Left hindlimb (tissue), 1 donor: ENCODE results near the gene LRRC1.
"Not testable (repeated sequence)": the region's sequence is repeated elsewhere in the genome, so short reads cannot be mapped to it uniquely, and the experiment has no call there.

ENCODE experiments used
- DNase-seq: peaks from one replicate; pipeline ENCODE4 v3.0.0-alpha.2; 2018

The LRRC1 gene

GRCh38 chr6:53793318-53794136, 1.3 kb upstream of the LRRC1 start:
- peak; percentile 87 for DNase-seq

DNA sequence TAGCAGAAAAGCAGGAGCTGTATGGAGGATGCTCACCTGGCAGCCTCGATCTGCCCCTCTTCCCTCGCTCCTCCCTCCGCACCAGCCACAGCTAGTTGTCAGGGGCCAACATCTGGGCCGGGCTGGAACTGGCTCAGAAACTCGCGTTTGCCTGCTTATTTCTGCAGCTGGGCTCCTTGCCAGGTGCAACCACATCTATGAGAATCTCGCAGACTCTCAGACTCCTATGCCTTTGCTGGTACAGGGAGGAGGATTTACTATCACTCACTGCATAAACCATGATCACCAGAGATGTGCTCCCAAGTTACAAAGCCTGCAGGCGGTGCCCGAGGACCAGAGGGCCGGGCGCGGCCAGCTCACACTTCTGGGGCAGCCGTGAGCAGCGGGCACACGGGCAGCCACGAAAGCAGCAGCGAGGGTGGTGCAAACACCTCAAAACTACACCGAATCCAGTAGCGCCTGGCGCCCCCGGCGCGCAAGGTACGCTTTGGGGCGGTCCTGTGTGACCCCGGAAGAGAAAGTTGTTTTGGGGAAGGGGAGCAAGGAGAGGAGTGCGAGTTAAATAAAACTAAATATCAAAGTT, 577 bp upstream of the LRRC1 start:
- peak; percentile 83 for DNase-seq

DNA sequence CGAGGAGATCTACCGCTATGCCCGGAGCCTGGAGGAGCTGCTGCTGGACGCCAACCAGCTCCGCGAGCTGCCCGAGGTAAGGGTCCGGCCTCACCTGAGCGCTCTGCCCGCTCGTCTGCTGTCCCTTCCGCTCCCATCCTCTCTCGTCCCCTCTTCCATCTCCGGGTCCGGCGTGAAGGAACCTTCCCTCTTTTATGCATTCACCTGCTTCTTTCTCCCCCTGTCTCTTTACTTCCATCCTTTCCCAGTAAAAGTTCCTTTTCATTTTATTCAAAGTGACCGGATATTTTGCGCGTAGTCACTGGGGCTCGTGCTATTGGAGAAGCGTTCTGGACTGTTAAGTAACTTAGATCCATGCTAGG, 516 bp downstream of the LRRC1 start:
- no peak for DNase-seq

DNA sequence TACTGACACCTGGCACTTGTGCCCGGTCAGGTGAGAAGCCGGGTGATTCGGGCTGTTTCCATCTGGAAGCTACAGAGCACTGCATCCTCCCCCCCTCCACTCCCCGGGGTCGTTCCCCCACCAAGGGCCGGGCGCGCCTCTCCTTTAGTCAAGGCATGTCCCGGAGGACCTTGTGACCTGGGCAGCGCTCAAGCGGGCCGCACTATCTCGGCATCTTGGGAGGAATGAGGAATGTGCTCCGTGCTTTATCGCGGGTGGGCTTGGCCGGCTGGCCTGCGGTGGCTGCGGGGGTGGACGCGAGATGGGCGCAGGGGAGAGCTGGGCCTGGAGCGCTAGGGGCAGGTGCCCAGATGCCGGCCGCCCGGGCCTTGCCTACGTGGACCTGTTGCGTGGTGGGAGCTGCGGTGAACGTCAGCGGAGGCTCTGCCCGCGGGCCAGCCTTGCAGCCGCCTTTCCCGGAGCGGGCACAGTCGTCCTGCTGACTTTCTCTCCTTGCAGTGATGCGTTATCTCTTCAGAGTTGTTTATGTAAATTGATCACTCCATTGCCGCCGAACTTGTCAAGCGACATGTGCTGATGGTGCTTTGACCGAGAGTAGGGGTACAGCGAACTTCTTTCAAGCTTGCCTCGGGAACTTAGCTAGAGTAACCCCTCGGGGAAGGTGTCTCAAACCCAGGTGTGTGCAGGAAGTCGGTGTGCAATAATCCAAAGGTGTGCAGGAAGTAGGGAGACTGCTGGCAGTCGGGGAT, 1.1 kb downstream of the LRRC1 start:
- peak; percentile 51 for DNase-seq

GRCh38 chr6:53796451-53796780, 1.6 kb downstream of the LRRC1 start:
- DNase-seq = no peak

- DNase-seq = no peak
Measured at GRCh38 chr6:53796791-53797190, 2.0 kb downstream of the LRRC1 start.

GRCh38 chr6:53797304-53797703, 2.5 kb downstream of the LRRC1 start:
- no peak for DNase-seq

GRCh38 chr6:53799340-53799739, 4.5 kb downstream of the LRRC1 start:
- DNase-seq = no peak

DNA sequence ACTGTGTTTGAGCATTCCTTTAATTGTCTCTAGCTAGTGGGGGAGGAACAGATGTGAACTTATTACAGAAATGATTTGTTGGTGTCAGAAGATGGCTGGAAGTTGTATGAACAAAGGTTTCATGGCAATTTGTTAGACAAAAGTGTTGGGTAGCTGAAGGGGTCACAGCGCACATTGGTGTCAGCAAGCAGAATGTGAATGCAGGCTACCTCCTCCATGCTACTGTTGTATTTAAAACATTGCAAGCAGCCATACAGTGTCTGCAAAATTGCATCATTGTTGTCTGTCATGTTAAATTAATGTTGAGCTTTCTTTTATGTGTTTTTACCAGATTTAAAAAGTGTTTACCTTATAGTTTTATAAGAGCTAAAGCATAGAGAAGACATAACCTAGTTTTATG, 6.2 kb downstream of the LRRC1 start:
- DNase-seq = no peak

GRCh38 chr6:53802582-53802981, 7.8 kb downstream of the LRRC1 start:
- no peak for DNase-seq

GRCh38 chr6:53803081-53803860, 8.5 kb downstream of the LRRC1 start:
- DNase-seq = no peak

DNA sequence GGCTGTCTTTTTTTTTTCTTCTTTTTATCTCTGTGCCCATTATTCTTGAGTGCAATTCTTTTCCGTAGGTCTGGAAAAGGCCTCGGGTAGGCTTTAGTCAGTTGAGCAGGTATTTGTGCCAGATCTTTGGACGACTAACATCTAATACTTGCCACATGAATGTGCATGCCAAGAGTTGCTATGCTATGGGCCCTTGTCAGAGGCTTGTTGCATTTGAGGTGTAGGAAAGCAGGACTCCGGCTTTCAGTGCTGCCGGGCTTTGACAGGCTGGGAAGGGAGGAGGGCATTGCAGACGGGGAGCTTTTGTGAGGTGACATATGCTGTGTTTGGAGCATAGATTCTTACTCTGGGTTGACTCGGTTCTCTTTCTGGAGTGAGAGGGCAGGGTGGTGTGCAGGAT, 10.2 kb downstream of the LRRC1 start:
- no peak for DNase-seq

DNA sequence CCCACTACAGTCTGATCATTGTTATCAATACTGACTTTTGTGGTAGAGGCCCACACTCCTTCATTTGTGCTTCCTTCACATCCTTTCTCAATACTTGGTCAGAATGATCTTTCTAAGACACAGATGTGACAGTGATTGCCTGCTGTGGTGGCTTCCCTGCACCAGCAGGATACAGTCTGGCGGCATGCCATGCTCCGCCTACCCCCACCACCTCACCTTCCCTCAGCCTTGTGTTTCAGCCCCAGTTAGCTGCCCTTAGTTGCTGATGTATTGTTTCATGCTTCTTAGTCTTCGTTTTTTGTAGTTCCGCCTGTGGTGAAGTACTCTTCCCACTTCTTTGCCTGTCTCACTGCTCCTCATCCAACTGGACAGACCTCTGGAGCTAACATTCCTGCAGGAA, 10.9 kb downstream of the LRRC1 start:
- DNase-seq = no peak

- DNase-seq = not testable (repeated sequence)
Measured at GRCh38 chr6:53807606-53808005, 12.8 kb downstream of the LRRC1 start.

- DNase-seq = no peak
Measured at GRCh38 chr6:53808302-53808881, 13.6 kb downstream of the LRRC1 start.

- DNase-seq = no peak
Measured at GRCh38 chr6:53809691-53810090, 14.9 kb downstream of the LRRC1 start.

DNA sequence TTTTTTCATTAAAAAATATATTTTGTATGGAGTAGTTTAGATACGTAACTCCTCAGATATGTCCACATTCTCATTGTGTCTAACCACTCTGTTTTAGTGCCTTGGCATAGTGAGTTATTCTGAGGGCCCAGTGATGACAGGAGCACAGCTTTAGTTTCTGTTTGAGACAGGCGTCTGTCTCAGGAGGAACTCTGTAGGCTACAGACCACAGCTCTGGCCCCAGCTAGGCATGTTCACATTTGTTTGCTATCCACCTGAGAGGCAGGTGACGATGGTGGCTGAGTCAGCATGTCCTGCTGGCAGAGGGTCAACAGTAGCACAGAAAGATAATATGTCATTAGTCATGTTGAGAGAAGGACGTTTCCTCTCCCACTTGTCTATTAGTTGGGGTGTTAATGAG, 16.3 kb downstream of the LRRC1 start:
- DNase-seq = no peak

- no peak for DNase-seq
Measured at GRCh38 chr6:53811746-53812145, 16.9 kb downstream of the LRRC1 start.

GRCh38 chr6:53813096-53813495, 18.3 kb downstream of the LRRC1 start:
- DNase-seq = no peak

DNA sequence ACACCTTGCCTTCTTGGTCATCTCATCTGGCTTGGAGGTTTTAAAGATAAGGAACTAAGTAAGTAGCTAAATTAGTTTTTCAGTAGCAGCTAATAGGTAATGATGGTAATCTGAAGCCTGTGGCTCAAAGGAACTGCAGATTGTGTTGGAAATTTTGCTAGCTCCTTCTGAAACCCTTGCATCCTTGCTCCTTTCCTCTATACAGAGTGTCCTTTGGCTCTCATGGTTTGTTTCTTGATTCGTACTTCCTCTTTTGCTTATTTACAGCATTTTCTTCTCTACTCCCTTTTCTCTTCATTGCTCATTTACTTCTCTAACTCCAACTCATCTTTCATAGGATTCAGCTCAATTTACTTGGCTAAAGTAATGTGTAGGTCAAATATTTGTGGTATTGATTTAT, 19.0 kb downstream of the LRRC1 start:
- no peak for DNase-seq

DNA sequence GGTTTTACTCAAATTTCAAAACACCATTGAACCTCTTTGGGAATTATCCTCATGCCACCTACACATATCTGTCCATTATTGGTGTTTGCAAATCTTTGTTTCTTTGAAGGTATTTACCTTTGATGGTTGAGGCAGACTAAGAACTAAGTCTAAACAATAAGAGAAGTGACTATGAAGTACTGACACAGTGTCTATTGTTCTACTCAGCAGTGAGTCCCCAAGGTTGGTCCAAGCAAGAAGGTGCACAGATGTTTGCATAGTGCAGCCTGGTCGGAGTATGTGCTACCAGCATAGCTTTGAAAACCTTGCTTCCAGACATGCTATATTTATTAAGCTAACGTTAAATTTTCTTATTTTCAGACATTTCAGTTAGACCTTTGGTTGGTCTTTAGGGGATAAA, 19.5 kb downstream of the LRRC1 start:
- no peak for DNase-seq

- DNase-seq = no peak
Measured at GRCh38 chr6:53815381-53816119, 20.7 kb downstream of the LRRC1 start.
